Keratinocyte (primary cell): ENCODE results near the gene MAZ.
A peak's percentile ranks its signal among the peaks of the same experiment; 100 is the strongest.

ENCODE experiments used
- CTCF ChIP-seq, 3 experiments: IDR thresholded peaks in 1 of 3; conservative IDR thresholded peaks in 1 of 3; optimal IDR thresholded peaks in 1 of 3; 2 replicates in 2 of 3; 3 replicates in 1 of 3; pipeline versions ENCODE3 to v1.5.1; 2011; ENCODE audit warnings: low read length in 3 of 3, mild to moderate bottlenecking in 3 of 3, moderate library complexity in 2 of 3, control low read depth in 1 of 3, inconsistent platforms in 1 of 3; ENCODE audit not compliant: insufficient read depth in 2 of 3; ENCODE audit errors: extremely low read depth in 1 of 3
- EZH2 ChIP-seq: IDR thresholded peaks from one replicate; pipeline ENCODE4 v1.6.1; 2012; ENCODE audit warnings: inconsistent platforms, mild to moderate bottlenecking, low read length, moderate library complexity

- TF ChIP-seq CTCF (optimal IDR thresholded peaks at IDR 0.05 in 1 of 3, IDR thresholded peaks at IDR 0.05 in 1 of 3, conservative IDR thresholded peaks at IDR 0.05 in 1 of 3; ENCODE audit: extremely low read depth in 1 of 3, insufficient read depth in 2 of 3, low read length in 3 of 3) (no peak), EZH2 (peak; percentile 72)
Observed at GRCh38 chr16:29811896-29812665, 5.8 kb downstream of the MAZ start, which contains the start of gene PRRT2.
